Measurements from ENCODE around the gene SLC10A4.
A peak's percentile ranks its signal among the peaks of the same experiment; 100 is the strongest.
"Not testable (repeated sequence)": the region's sequence is repeated elsewhere in the genome, so short reads cannot be mapped to it uniquely, and the experiment has no call there.

The SLC10A4 gene

GRCh38 chr4:48440914-48441313 lies 42.2 kb upstream of the SLC10A4 start:
- DNase-seq (ENCODE audit: low read depth in 1 of 2, low spot score in 1 of 2) = peak; percentile 15 to 66
- TF ChIP-seq SPI1 (IDR thresholded peaks at IDR 0.05; ENCODE audit: borderline replicate concordance, low read depth) = peak; percentile 82; the same call in 1 of the 2 replicates
- H3K27ac ChIP-seq (replicated peaks); H3K27me3 ChIP-seq (ENCODE audit: insufficient read depth, poor library complexity, severe bottlenecking); H3K4me3 ChIP-seq (replicated peaks; ENCODE audit: insufficient read depth, low read length): not testable (repeated sequence)

- DNase-seq (ENCODE audit: low read depth in 1 of 2, low spot score in 1 of 2) = no peak
- H3K4me3 ChIP-seq (replicated peaks; ENCODE audit: insufficient read depth, low read length) = no peak overlapping the region
- H3K27me3 ChIP-seq (ENCODE audit: insufficient read depth, poor library complexity, severe bottlenecking) = no peaks in the 10 kb centered on the region
- TF ChIP-seq CTCF (IDR thresholded peaks at IDR 0.05; ENCODE audit: insufficient read depth, low read length) (peak; percentile 23), REST (IDR thresholded peaks at IDR 0.05; ENCODE audit: insufficient replicate concordance, low read depth) (no peak), SPI1 (IDR thresholded peaks at IDR 0.05; ENCODE audit: borderline replicate concordance, low read depth) (no peak)
- no peak overlapping the region for H3K27ac ChIP-seq (replicated peaks)
Observed at GRCh38 chr4:48445704-48446103, 37.4 kb upstream of the SLC10A4 start.

DNA sequence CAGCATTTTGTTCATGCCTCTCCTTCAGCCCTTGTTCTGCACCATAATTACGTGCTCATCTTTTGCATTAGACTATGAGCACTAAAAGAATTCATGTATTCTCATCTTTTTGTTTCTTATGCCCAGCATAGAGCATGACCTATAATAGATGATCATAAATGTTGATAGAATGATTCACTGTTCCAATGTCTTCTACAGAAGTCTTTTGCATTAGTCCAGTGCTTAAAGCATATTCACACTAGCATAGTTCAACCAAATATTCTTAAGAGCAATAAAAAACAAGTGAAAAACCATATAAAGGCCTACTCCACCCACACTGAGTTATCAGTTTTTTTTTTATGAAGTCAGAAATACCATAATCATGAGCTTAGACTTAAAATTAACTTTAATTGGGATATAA lies 36.5 kb upstream of the SLC10A4 start:
- no peak for TF ChIP-seq POLR2AphosphoS5 (IDR thresholded peaks at IDR 0.05; ENCODE audit: low read depth)
- TF ChIP-seq GABPA (IDR thresholded peaks at IDR 0.05; ENCODE audit: low read depth) = no peak
- TF ChIP-seq REST (IDR thresholded peaks at IDR 0.05; ENCODE audit: insufficient replicate concordance, low read depth) = no peak
- TF ChIP-seq SPI1 (IDR thresholded peaks at IDR 0.05; ENCODE audit: borderline replicate concordance, low read depth) = no peak
- TF ChIP-seq CTCF (IDR thresholded peaks at IDR 0.05; ENCODE audit: insufficient read depth, low read length) = no peak
- no peak for DNase-seq (ENCODE audit: low read depth in 1 of 2, low spot score in 1 of 2)
- H3K27ac ChIP-seq (replicated peaks) = no peak overlapping the region
- no peaks in the 10 kb centered on the region for H3K27me3 ChIP-seq (ENCODE audit: insufficient read depth, poor library complexity, severe bottlenecking)
- no peak overlapping the region for H3K4me3 ChIP-seq (replicated peaks; ENCODE audit: insufficient read depth, low read length)

GRCh38 chr4:48449151-48449550 lies 34.0 kb upstream of the SLC10A4 start:
- no peak for DNase-seq (ENCODE audit: low read depth in 1 of 2, low spot score in 1 of 2)
- no peak for TF ChIP-seq REST (IDR thresholded peaks at IDR 0.05; ENCODE audit: insufficient replicate concordance, low read depth)
- TF ChIP-seq CTCF (IDR thresholded peaks at IDR 0.05; ENCODE audit: insufficient read depth, low read length) = no peak
- TF ChIP-seq SPI1 (IDR thresholded peaks at IDR 0.05; ENCODE audit: borderline replicate concordance, low read depth) = no peak
- TF ChIP-seq POLR2AphosphoS5 (IDR thresholded peaks at IDR 0.05; ENCODE audit: low read depth) = no peak
- TF ChIP-seq GABPA (IDR thresholded peaks at IDR 0.05; ENCODE audit: low read depth) = no peak
- Histone ChIP-seq H3K4me3 (replicated peaks; ENCODE audit: insufficient read depth, low read length) (no peak overlapping the region), H3K27me3 (ENCODE audit: insufficient read depth, poor library complexity, severe bottlenecking) (no peaks in the 10 kb centered on the region), H3K27ac (replicated peaks) (no peak overlapping the region)
